Activated CD4-positive, alpha-beta T cell treated with anti-CD3 and anti-CD28 coated beads, Interleukin-2, amount 10 ng/mL, durations not matched to agents 7 days and 5 days (primary cell): ENCODE data around the gene LAMA3. TPM values are rescaled to one million over a fixed set of nuclear protein-coding genes. Genes with fewer than 3 reads are reported as not detected.
"Not testable (repeated sequence)": the region's sequence is repeated elsewhere in the genome, so short reads cannot be mapped to it uniquely, and the experiment has no call there.

ENCODE experiments used
- CTCF ChIA-PET: fragments of 350-600 bp; sonication (Branson Sonifier 250); formaldehyde crosslinking; loops from one replicate; lab custom pipeline; 2021; ENCODE audit warnings: antibody characterized with exemption; lab: Charles Lee
- POLR2A ChIA-PET: fragments of 350-600 bp; sonication (Branson Sonifier 250); formaldehyde crosslinking; loops from one replicate; lab custom pipeline; 2021; ENCODE audit warnings: antibody characterized with exemption; lab: Charles Lee
- DNase-seq: peaks from one replicate; pipeline ENCODE4 v3.0.0-alpha.2; 2020
- H3K27ac Mint-ChIP-seq: one replicate; pipeline ENCODE4 v1.8.0; 2021; ENCODE audit warnings: mild to moderate bottlenecking, moderate library complexity, mixed read lengths
- H3K27me3 Mint-ChIP-seq: one replicate; pipeline ENCODE4 v1.8.0; 2021; ENCODE audit warnings: mixed read lengths
- H3K36me3 Mint-ChIP-seq: one replicate; pipeline ENCODE4 v1.8.0; 2021; ENCODE audit warnings: low read depth, mixed read lengths
- H3K4me1 Mint-ChIP-seq: one replicate; pipeline ENCODE4 v1.8.0; 2021; ENCODE audit warnings: mixed read lengths
- H3K4me3 Mint-ChIP-seq: one replicate; pipeline ENCODE4 v1.8.0; 2021; ENCODE audit warnings: mild to moderate bottlenecking, moderate library complexity, mixed read lengths
- H3K9me3 Mint-ChIP-seq: one replicate; pipeline ENCODE4 v1.8.0; 2021; ENCODE audit warnings: mixed read lengths
- total RNA-seq, 2 experiments: library from RNA; stranded (reverse); gene quantifications; one replicate each; pipeline ENCODE4 v1.2.3, GENCODE V29; 2021

The LAMA3 gene
- total RNA-seq, 2 experiments from 2014 or later = 0.20 to 0.54 TPM

DNA sequence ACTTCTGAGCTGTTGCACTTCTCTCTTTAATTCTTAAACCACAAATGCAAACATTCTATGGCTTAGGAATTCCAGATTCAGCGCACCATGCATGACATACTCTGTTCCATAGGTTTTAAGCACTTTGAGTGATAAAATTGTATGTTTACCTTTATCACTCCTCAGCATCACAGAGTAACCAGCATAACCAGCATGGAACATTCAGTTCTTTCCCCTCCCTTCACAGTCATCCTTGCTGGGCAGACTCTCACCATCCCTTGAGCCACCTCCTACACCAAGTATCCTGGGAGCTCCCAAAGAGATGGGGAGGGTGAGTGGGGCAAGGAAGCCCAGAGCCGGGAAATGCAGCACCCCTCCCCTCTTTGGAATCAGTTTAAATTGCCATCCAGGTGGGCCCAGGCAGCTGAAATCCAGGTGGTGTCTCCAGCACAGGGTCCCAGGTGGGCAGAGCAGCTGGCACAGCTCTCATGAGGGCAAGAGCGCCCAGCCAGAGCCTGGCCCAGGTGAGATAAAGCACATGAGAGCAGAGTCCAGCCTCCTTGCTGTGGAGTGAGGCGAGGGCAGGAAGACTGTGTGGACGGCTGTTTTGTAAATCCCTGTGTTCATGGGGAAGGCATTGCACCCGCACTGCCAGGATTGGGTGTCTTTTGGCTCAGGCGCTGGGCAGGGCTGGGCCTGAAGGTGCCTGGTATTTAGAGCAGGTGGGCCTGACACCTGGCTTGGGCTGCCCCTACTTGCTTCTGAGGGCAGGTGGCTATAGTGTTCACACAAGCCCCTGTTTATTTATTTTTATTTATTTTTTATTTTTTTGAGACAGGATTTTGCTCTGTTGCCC is 36.8 kb downstream of the LAMA3 start:
- ChIA-PET CTCF (interaction anchor here (1.1 kb wide), 1 partner anchor 12 kb away, joined by 3 read pairs; no protein-coding TSS in a partner anchor), POLR2A (no interaction called here)
- no peaks in the 10 kb centered on the region for H3K36me3 Mint-ChIP-seq
- peak overlapping the region; percentile 9 for H3K27ac Mint-ChIP-seq
- H3K4me3 Mint-ChIP-seq = no peak overlapping the region
- no peaks in the 10 kb centered on the region for H3K4me1 Mint-ChIP-seq
- DNase-seq = no peak
- H3K27me3 Mint-ChIP-seq = peaks cover 38% of the 10 kb centered on the region
- no peaks in the 10 kb centered on the region for H3K9me3 Mint-ChIP-seq

- no peaks in the 10 kb centered on the region for H3K36me3 Mint-ChIP-seq
- POLR2A ChIA-PET = no interaction called here
- no peaks in the 10 kb centered on the region for H3K9me3 Mint-ChIP-seq
- H3K27ac Mint-ChIP-seq = no peak overlapping the region
- H3K4me1 Mint-ChIP-seq = no peaks in the 10 kb centered on the region
- H3K4me3 Mint-ChIP-seq = no peak overlapping the region
- CTCF ChIA-PET = interaction anchor here (0.7 kb wide), 1 partner anchor 626 kb away, joined by 3 read pairs; no protein-coding TSS in a partner anchor
- no peak for DNase-seq
- H3K27me3 Mint-ChIP-seq = peaks cover 28% of the 10 kb centered on the region
Measured at GRCh38 chr18:23727707-23728493, 38.6 kb downstream of the LAMA3 start.

DNA sequence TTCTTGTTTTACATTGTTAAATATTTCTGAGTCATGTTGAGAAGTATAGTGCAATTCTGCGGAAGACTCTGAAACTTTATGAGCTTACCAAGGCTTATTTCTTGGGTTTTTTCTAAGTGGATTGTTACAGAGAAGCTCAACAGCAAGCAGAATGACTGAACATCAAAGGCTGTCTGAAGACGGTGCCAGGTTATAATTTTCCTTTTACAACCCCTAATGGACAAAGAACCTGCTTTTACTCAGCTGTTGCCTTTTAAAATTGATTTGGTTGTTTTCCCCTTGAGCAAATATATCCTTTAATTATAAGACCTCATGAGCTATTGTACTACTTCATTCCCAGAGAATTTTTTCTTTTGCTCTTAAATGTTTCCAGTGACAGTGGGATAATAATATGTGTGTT is 41.6 kb downstream of the LAMA3 start:
- ChIA-PET CTCF (interaction anchor here (1.0 to 1.7 kb wide), 3 partner anchors 11 to 27 kb away, joined by 3 to 7 read pairs (median 3); no protein-coding TSS in a partner anchor), POLR2A (interaction anchor here (0.6 kb wide), 1 partner anchor 1774 kb away, joined by 3 read pairs; no protein-coding TSS in a partner anchor)
- Mint-ChIP-seq H3K36me3 (no peaks in the 10 kb centered on the region), H3K4me1 (peaks cover 5% of the 10 kb centered on the region), H3K9me3 (no peaks in the 10 kb centered on the region), H3K27me3 (peaks cover 21% of the 10 kb centered on the region), H3K27ac (no peak overlapping the region), H3K4me3 (no peak overlapping the region)
- no peak for DNase-seq

DNA sequence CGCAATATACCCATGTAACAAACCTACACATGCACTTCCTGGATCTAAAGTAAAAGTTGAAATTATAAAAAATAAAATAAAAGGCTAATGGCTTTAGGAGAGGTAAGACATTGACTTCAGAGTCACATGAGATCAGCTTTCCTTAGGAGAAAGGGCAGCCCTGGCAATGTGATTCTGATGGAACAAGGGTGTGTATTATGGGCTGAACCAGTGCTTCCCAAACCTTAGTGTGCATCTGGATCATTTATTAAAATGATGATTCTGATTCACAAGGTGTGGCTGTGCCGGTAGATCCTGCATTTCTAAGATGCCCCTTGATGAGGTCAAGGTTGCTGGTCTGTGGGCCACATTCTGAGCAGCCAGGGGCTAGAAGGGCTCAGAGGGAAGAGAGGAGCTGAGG is 42.6 kb downstream of the LAMA3 start:
- no peak overlapping the region for H3K4me3 Mint-ChIP-seq
- H3K36me3 Mint-ChIP-seq = no peaks in the 10 kb centered on the region
- no peak for DNase-seq
- ChIA-PET CTCF (interaction anchor here (1.7 kb wide), 1 partner anchor 12 kb away, joined by 7 read pairs; no protein-coding TSS in a partner anchor), POLR2A (no interaction called here)
- peaks cover 23% of the 10 kb centered on the region for H3K27me3 Mint-ChIP-seq
- H3K9me3 Mint-ChIP-seq = no peaks in the 10 kb centered on the region
- no peak overlapping the region for H3K27ac Mint-ChIP-seq
- H3K4me1 Mint-ChIP-seq = peaks cover 5% of the 10 kb centered on the region

DNA sequence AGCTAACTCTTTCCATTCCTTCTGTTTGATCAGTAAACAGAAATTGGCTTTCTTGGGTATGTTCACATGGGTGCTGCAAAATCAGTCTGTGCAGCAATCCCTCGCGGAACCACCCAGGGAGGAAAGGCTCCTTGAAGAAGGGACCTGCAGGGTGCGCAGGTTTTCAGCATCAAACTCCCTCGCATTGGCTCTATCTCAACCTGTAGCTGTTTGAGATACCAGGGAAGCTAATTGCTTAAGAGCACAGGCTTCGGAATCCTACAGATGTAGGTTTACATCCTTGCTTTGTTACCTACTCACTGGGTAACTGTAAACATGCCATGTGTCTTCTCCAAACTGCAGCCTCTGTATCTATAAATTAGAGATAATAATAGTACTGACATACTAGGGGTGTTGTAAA is 43.2 kb downstream of the LAMA3 start:
- H3K36me3 Mint-ChIP-seq = no peaks in the 10 kb centered on the region
- H3K4me3 Mint-ChIP-seq = no peak overlapping the region
- H3K4me1 Mint-ChIP-seq = peaks cover 6% of the 10 kb centered on the region
- ChIA-PET CTCF (interaction anchor here (0.5 to 1.7 kb wide), 3 partner anchors 12 to 726 kb away, joined by 3 to 7 read pairs (median 7); no protein-coding TSS in a partner anchor), POLR2A (no interaction called here)
- H3K27ac Mint-ChIP-seq = no peak overlapping the region
- DNase-seq = no peak
- H3K27me3 Mint-ChIP-seq = peaks cover 29% of the 10 kb centered on the region
- H3K9me3 Mint-ChIP-seq = no peaks in the 10 kb centered on the region

DNA sequence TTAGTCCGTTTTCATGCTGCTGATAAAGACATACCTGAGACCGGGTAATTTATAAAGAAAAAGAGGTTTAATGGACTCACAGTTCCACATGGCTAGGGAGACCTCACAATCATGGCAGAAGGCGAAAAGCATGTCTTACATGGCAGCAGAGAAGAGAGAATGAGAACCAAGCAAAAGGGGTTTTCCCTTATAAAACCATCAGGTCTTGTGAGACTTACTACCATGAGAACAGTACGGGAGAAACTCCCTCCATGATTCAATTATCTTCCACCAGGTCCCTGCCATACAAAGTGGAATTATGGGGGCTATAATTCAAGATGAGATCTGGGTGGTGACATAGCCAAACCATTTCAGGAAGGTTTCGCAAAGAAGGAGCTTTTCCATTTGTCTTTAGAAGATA is 44.0 kb downstream of the LAMA3 start:
- H3K27me3 Mint-ChIP-seq = peaks cover 36% of the 10 kb centered on the region
- H3K9me3 Mint-ChIP-seq, POLR2A ChIA-PET, H3K36me3 Mint-ChIP-seq, H3K4me3 Mint-ChIP-seq, DNase-seq, H3K27ac Mint-ChIP-seq: not testable (repeated sequence)
- peaks cover 14% of the 10 kb centered on the region for H3K4me1 Mint-ChIP-seq
- CTCF ChIA-PET = interaction anchor here (1.4 kb wide), 1 partner anchor 20 kb away, joined by 3 read pairs; no protein-coding TSS in a partner anchor

DNA sequence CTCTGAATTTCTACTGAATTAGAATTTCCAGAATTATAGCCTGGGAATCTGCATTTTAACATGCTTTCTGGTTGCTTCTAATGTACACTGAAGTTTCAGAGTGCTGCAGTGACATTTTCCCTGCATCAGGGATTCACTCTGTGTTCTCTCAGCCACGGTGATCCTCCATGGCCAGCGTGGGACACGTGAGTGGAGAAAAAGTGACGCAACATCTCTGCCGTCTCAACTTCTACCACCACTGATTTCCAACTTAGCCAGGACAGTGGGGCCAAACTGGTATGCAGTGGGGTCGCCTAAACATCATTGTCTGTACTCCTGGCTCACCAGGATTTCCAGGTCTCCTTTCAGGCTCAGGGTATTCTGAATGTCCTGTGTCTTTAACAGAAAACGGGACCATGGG is 44.6 kb downstream of the LAMA3 start:
- no peak for DNase-seq
- no peaks in the 10 kb centered on the region for H3K9me3 Mint-ChIP-seq
- peaks cover 36% of the 10 kb centered on the region for H3K27me3 Mint-ChIP-seq
- H3K27ac Mint-ChIP-seq = no peak overlapping the region
- ChIA-PET POLR2A (no interaction called here), CTCF (interaction anchor here (1.4 kb wide), 1 partner anchor 20 kb away, joined by 3 read pairs; no protein-coding TSS in a partner anchor)
- no peak overlapping the region for H3K4me3 Mint-ChIP-seq
- peaks cover 21% of the 10 kb centered on the region for H3K4me1 Mint-ChIP-seq
- no peaks in the 10 kb centered on the region for H3K36me3 Mint-ChIP-seq

DNA sequence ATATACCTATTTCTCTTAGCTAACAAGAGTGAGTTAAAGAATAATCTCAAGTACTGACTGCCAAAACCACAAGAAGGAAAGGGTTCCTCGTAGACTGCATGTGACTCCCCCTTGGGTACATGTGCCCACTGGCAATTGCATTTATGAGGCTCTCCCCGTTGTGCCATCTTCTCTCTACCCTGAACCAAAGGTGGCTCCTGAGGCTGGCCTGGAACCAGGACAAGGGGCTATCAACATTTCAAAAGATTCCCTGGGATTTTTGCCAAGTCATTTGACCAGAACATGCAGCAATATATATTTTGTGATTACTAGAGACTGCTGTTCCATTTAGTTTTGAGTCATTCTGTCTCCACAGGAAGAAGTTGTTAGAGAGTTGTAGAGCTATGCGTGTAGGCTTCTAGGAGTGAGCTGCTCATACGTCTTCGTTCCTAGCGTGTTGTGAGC is 45.8 kb downstream of the LAMA3 start:
- POLR2A ChIA-PET = no interaction called here
- no peak overlapping the region for H3K4me3 Mint-ChIP-seq
- CTCF ChIA-PET = interaction anchor here (0.6 kb wide), 1 partner anchor 316 kb away, joined by 3 read pairs; no protein-coding TSS in a partner anchor
- DNase-seq = no peak
- H3K4me1 Mint-ChIP-seq = peaks cover 23% of the 10 kb centered on the region
- no peaks in the 10 kb centered on the region for H3K36me3 Mint-ChIP-seq
- H3K9me3 Mint-ChIP-seq = no peaks in the 10 kb centered on the region
- H3K27ac Mint-ChIP-seq = no peak overlapping the region
- H3K27me3 Mint-ChIP-seq = peaks cover 42% of the 10 kb centered on the region

GRCh38 chr18:23737578-23737977 is 48.3 kb downstream of the LAMA3 start:
- DNase-seq = no peak
- CTCF ChIA-PET = interaction anchor here (1.3 to 1.8 kb wide), 2 partner anchors 12 to 394 kb away, joined by 3 read pairs; no protein-coding TSS in a partner anchor
- peaks cover 23% of the 10 kb centered on the region for H3K4me1 Mint-ChIP-seq
- POLR2A ChIA-PET = no interaction called here
- H3K9me3 Mint-ChIP-seq = no peaks in the 10 kb centered on the region
- H3K27ac Mint-ChIP-seq = peak overlapping the region; percentile 25
- peaks cover 42% of the 10 kb centered on the region for H3K27me3 Mint-ChIP-seq
- no peak overlapping the region for H3K4me3 Mint-ChIP-seq
- H3K36me3 Mint-ChIP-seq = no peaks in the 10 kb centered on the region

DNA sequence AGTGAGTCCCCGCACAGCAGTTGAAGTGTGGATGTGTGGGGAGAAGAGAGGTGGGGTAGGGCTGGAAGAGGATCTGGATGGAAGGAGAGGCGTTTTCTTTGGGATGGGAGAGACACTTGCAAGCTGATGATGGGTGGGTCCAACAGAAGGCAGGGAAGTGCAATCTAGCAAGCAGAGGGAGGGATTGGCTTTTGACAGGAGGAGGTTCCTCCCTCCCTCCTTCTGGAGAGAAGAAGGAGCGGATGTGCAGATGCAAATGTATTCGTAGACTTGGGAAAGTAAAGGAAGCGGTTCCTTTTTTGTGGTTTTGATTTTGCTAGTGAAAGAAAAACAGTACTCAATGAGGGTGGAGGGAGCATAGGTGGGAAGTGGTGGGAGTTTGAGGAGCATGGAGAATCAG is 48.9 kb downstream of the LAMA3 start:
- H3K27ac Mint-ChIP-seq = no peak overlapping the region
- no peak overlapping the region for H3K4me3 Mint-ChIP-seq
- DNase-seq = no peak
- no peaks in the 10 kb centered on the region for H3K36me3 Mint-ChIP-seq
- ChIA-PET POLR2A (no interaction called here), CTCF (interaction anchor here (1.3 kb wide), 1 partner anchor 13 kb away, joined by 3 read pairs; no protein-coding TSS in a partner anchor)
- peaks cover 45% of the 10 kb centered on the region for H3K27me3 Mint-ChIP-seq
- no peaks in the 10 kb centered on the region for H3K9me3 Mint-ChIP-seq
- H3K4me1 Mint-ChIP-seq = peaks cover 23% of the 10 kb centered on the region

DNA sequence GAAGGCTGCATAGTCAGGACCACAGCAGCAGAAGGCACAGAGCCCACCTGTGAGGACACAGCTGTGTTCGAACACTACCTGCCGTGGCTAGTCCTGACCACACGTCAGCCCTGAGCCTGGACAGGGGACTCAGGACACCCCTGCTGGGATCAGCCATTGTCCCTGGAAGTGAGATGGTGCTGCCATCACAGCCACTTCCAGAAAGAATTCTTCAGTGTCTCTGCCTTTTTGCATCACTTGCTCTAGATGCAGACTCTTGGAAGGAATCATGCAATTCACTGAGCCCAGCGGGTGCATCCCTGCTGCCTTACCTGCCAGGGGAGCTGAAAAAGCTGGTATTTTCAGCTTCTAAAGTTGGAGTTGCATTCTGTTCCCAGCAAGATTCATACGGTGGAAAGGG is 49.3 kb downstream of the LAMA3 start:
- peaks cover 45% of the 10 kb centered on the region for H3K27me3 Mint-ChIP-seq
- H3K36me3 Mint-ChIP-seq = no peaks in the 10 kb centered on the region
- ChIA-PET POLR2A (no interaction called here), CTCF (interaction anchor here (1.3 kb wide), 1 partner anchor 13 kb away, joined by 3 read pairs; no protein-coding TSS in a partner anchor)
- peaks cover 23% of the 10 kb centered on the region for H3K4me1 Mint-ChIP-seq
- H3K4me3 Mint-ChIP-seq = no peak overlapping the region
- DNase-seq = no peak
- H3K9me3 Mint-ChIP-seq = no peaks in the 10 kb centered on the region
- no peak overlapping the region for H3K27ac Mint-ChIP-seq

DNA sequence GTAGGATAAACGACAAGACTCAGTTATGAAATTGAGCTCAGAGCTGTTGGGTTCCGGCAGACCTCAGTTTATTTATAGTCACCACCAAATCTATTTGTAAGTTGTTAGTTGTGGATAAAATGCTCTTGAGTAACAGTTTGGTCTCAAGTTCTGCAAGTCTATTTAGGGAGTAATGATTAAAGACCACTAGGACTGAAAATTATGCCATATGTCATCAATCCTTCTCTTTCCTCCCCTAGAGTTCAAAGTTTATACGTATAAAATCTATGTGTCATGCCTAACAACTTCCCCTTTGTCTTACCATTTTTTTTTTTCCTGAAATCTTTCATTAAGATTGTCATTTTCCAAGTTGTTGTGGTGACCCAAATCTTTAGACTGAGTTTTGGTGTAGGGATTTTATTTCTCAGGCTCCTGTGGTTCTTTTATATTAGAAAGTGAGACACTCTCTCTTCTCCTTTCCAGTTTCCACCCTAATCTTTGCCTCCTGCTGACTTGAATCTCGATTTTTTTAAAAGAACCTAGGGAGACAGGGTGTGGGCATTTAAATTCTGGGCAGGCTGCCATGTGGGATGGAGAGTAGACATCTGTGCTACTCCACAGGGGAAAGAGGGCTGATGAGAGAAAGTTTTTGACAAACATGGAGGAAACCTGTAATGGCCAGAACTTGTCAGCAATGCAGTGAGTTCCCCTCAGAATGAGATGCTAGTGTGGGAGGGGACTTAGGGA is 51.0 kb downstream of the LAMA3 start:
- DNase-seq = no peak
- no peak overlapping the region for H3K4me3 Mint-ChIP-seq
- no peaks in the 10 kb centered on the region for H3K9me3 Mint-ChIP-seq
- peaks cover 22% of the 10 kb centered on the region for H3K4me1 Mint-ChIP-seq
- ChIA-PET POLR2A (no interaction called here), CTCF (no interaction called here)
- no peaks in the 10 kb centered on the region for H3K36me3 Mint-ChIP-seq
- peaks cover 44% of the 10 kb centered on the region for H3K27me3 Mint-ChIP-seq
- no peak overlapping the region for H3K27ac Mint-ChIP-seq
